SKM-1 (cell line): Measurements from ENCODE around the gene LRRC10B.

ENCODE experiments used
- DNase-seq: peaks from one replicate; lab custom pipeline; 2025; ENCODE audit not compliant: unreplicated experiment; lab: John Stamatoyannopoulos, UW

The LRRC10B gene

GRCh38 chr11:61544466-61544865 is 35.9 kb downstream of the LRRC10B start:
- no peak for DNase-seq

- DNase-seq, result no peak
These were observed 36.8 kb downstream of the LRRC10B start for GRCh38 chr11:61545341-61545740.

- DNase-seq, result no peak
These were observed 37.4 kb downstream of the LRRC10B start for GRCh38 chr11:61545921-61546320.

GRCh38 chr11:61546663-61547062 is 38.1 kb downstream of the LRRC10B start:
- no peak for DNase-seq

GRCh38 chr11:61547246-61547645 is 38.7 kb downstream of the LRRC10B start:
- no peak for DNase-seq

- no peak for DNase-seq
These were observed 40.6 kb downstream of the LRRC10B start for GRCh38 chr11:61549177-61549576.

GRCh38 chr11:61549662-61550568 is 41.4 kb downstream of the LRRC10B start:
- DNase-seq, result no peak

GRCh38 chr11:61550665-61551227 is 42.2 kb downstream of the LRRC10B start:
- no peak for DNase-seq

- no peak for DNase-seq
These were observed 43.1 kb downstream of the LRRC10B start for GRCh38 chr11:61551634-61552033.

GRCh38 chr11:61552108-61552635 is 43.6 kb downstream of the LRRC10B start:
- DNase-seq, result no peak

GRCh38 chr11:61553373-61554171 is 45.0 kb downstream of the LRRC10B start:
- DNase-seq, result no peak

GRCh38 chr11:61554172-61554988 is 45.8 kb downstream of the LRRC10B start:
- DNase-seq, result no peak

GRCh38 chr11:61555051-61555969 is 46.8 kb downstream of the LRRC10B start:
- DNase-seq, result no peak

GRCh38 chr11:61555978-61556377 is 47.4 kb downstream of the LRRC10B start:
- DNase-seq, result no peak

GRCh38 chr11:61556621-61557020 is 48.1 kb downstream of the LRRC10B start:
- no peak for DNase-seq
